ENCODE data around the gene LINGO4.

Gene LINGO4

GRCh38 chr1:151809985-151810556 lies 4.9 kb upstream of the LINGO4 start:
- H3K4me3 ChIP-seq (replicated peaks; ENCODE audit: low read depth, low read length): no peak overlapping the region
- no peak for DNase-seq (ENCODE audit: low read depth)
- TF ChIP-seq CTCF (IDR thresholded peaks at IDR 0.05; ENCODE audit: low read length, missing control alignments): no peak

DNA sequence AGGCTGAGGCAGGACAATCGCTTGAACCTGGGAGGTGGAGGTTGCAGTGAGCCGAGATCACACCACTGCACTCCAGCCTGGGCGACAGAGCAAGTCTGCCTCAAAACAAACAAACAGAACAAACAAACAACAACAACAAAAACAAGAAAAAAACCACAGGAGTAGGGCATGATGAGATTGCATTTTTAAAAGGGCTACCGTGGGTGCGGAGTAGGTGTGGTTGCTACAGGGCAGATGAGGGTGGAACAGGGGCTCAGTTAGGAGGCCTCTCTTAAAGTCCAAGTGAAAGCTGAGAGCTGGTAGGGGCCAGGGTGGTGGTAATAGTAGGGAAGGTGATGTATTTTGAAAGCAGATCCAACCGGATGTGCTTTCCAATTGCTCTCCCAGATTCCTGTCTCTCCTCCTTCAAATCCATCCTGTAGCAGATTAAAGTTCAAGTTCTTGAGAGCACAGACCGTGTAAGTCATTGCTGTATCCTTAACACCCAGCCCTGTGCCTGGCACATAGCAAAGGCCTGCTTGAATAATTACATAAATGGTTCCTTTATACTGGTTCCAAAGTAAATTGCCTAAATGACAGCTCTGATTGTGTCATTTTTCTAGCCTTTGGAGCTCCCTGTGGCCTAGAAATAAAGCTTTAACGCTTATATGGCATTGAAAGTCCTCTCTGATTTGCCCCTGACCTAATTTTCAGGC lies 4.2 kb upstream of the LINGO4 start:
- TF ChIP-seq CTCF (IDR thresholded peaks at IDR 0.05; ENCODE audit: low read length, missing control alignments): no peak
- DNase-seq (ENCODE audit: low read depth): no peak
- no peak overlapping the region for H3K4me3 ChIP-seq (replicated peaks; ENCODE audit: low read depth, low read length)

DNA sequence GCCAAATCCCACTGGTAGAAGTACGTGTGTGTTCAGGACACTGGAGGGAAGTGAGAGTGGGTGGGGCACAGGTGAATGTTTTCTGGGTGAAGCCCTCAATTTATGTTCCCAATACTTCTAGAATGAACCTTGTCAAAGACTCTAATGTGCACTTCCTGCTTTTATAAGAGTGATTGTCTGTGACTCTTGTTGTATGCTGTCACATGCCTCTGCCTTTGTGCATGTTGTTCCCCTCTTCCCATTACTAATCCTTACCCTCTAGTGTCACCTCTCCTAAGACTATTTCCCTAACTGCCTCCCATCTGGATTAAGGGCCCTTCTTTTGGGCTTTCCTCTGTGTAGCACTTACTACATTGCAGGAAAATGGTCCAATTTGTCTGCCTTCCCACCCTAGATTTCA lies 2.5 kb upstream of the LINGO4 start:
- no peak for TF ChIP-seq CTCF (IDR thresholded peaks at IDR 0.05; ENCODE audit: low read length, missing control alignments)
- H3K4me3 ChIP-seq (replicated peaks; ENCODE audit: low read depth, low read length): no peak overlapping the region
- no peak for DNase-seq (ENCODE audit: low read depth)

- TF ChIP-seq CTCF (IDR thresholded peaks at IDR 0.05; ENCODE audit: low read length, missing control alignments): no peak
- H3K4me3 ChIP-seq (replicated peaks; ENCODE audit: low read depth, low read length): no peak overlapping the region
- no peak for DNase-seq (ENCODE audit: low read depth)
Measured at GRCh38 chr1:151807131-151807530, 1.9 kb upstream of the LINGO4 start.

GRCh38 chr1:151806170-151806569 lies 951 bp upstream of the LINGO4 start:
- TF ChIP-seq CTCF (IDR thresholded peaks at IDR 0.05; ENCODE audit: low read length, missing control alignments): no peak
- DNase-seq (ENCODE audit: low read depth): no peak
- no peak overlapping the region for H3K4me3 ChIP-seq (replicated peaks; ENCODE audit: low read depth, low read length)

DNA sequence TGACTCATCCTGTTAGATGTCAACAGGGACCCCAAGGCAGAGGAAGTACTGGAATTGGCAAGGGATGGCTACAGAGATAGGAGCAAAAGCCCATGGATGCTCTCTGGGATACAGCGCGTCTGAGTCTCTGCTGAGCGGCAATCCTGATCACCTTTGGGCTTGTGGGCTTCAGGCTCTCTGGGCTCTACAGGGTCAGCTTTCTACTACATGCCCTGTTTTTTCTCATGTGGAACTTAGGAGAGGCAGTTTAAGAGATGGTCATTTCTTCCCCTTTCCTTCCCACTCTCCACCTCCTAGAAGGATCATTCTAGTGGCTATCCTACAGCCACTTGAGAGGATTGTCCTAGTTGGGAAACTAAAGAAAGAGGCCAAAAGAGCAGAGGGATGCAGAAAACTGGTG lies 1.3 kb downstream of the LINGO4 start:
- no peak for DNase-seq (ENCODE audit: low read depth)
- no peak overlapping the region for H3K4me3 ChIP-seq (replicated peaks; ENCODE audit: low read depth, low read length)
- TF ChIP-seq CTCF (IDR thresholded peaks at IDR 0.05; ENCODE audit: low read length, missing control alignments): no peak

DNA sequence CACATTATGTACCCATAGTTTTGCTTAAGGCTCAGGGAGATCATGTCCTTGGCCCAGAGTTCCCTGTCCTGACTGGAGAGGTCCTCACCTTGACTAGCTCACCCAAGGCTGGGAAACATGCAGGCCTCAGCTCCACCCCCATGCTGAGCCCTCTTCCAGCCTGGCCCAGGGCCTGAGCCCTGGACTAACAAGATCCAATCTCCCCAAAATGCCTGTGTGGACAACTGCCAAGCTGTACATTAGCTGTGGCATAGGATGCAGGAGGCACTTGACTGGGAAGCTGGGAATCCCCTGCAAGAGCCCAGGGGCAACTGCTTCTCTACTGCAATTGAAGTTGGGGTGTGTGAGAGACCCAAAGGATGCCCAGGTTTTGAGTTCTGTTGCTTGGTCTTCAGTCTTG lies 2.1 kb downstream of the LINGO4 start:
- DNase-seq (ENCODE audit: low read depth): no peak
- no peak for TF ChIP-seq CTCF (IDR thresholded peaks at IDR 0.05; ENCODE audit: low read length, missing control alignments)
- no peak overlapping the region for H3K4me3 ChIP-seq (replicated peaks; ENCODE audit: low read depth, low read length)

Measured in fibroblast of pulmonary artery (primary cell).